HG02642 (cell line): ENCODE data around the gene LLGL1.

Experiments
- ATAC-seq: cut with Tn5 transposase; IDR thresholded peaks from one replicate; pipeline ENCODE4 v1.9.1; 2021; ENCODE audit warnings: mild to moderate bottlenecking; ENCODE audit not compliant: unreplicated experiment, poor library complexity

Gene LLGL1

DNA sequence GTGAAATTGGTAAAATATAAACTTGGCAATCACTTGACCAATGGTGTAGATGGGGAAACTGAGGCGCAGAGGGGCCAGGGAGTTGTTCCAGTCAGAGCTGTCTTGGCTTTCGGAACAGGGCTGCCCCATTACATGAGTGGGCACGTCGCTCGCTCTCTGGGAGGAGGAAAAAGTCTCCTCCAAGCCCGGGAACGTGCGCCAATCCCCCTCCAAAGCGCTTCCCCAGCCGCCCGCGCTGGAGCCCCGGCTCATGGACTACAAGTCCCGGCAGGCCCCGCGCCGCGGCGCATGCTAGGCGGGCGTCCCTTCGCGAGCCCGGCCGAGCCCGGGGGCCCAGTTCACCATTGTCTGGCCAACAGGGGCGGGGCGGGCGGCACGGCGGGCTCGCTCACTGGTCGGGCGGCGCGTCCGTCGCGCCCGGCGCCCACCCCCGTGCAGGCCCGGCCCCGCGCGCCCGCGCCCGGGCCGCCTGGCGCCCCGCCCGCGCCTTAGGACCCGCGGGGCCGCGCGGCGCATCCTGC is at the start of gene LLGL1:
Gene LLGL1, plus strand, starts transcription at position 515 of the 521 bp plus-strand sequence. CDS start 48 bp downstream, outside the sequence.
- peak; percentile 89 for ATAC-seq

DNA sequence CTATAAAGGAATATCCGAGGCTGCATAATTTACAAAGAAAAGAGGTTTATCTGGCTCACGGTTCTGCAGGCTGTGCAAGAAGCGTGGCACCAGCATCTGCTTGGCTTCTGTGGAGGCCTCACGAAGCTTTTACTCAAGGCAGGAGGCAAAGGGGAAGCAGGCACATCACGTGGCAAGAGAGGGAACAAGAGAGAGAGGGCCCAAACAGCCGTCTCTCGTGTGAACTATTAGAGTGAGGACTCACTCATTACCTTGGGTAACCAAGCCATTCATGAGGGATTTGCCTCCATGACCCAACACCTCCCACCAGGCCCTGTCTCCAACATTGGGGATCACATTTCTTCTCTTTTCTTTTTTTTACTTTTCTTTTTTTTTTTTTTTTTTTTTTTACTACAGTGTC is 49.3 kb upstream of the LLGL1 start:
- ATAC-seq = no peak

DNA sequence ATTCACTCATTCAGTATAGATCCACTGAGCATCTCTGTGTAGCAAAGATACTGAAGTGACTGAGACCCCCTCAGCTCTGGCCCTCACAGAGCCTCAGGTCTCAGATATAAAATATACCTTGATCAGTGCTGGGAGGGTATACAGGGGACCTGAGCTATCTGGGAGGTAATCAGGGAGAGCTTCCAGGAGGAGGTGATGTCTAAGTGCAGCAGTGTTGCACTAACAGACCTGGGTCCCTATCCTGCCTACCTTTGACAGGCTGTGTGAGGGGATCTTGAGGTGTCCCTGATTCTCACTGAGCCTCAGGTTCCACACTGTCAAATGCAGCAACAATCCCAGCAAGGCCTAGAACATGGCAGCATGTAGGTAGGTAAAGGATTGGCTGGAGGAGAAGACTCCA is 48.3 kb upstream of the LLGL1 start:
- no peak for ATAC-seq

DNA sequence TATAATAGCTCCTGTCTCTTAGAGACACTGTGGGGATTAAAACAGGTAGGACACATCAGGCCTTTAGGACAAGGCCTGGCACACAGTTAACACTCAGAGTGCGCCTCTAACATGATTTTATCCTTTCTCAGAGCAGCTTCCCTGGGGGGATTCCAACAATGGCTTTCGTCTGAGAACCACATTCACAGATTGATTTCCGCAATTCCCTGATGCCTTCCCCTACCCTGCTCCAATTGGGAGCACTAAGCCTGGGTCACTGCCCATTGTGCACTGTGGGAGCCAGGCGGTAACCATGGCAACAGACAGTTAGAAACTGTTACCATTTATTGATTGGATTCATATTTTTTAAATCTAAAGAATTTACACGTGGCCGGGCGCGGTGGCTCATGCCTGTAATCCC is 47.7 kb upstream of the LLGL1 start:
- ATAC-seq = no peak

DNA sequence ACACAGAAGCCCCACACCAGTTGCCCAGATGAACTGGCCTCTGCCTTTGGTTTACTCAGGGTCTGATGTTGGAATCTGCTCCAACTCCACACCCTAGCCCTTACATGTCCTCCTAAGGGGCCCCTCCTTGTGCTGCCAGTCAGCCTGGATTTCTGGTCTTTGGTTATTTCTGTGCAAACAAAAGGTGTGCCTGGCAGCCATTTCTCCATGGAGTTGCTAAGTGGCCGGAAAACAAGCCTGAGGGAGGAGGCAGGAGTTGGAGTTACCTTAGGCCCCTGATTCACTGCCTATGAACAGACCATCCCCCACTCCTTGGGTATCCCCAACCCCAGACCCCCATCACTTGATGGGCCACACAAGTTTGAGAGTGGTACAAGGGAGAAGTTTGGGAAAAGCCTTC is 46.2 kb upstream of the LLGL1 start:
- ATAC-seq = no peak

DNA sequence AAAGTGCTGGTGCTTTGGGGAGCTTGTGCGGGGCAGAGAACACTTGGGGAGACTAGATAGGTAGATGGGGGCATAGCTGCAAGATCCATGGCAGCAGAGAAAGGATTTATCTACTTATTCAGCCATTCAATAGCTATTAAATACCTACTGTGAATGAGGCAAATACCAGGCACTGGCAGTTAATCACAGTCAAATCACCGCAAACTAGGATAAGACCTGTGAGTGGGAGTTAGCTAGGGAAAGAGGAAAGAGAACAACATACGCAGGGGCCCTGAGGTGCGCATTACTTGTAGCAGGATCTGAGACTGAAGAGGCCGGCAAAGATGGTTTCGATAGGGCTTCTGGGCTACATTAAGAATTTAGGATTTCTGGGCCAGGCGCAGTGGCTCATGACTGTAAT is 45.6 kb upstream of the LLGL1 start:
- ATAC-seq = no peak

DNA sequence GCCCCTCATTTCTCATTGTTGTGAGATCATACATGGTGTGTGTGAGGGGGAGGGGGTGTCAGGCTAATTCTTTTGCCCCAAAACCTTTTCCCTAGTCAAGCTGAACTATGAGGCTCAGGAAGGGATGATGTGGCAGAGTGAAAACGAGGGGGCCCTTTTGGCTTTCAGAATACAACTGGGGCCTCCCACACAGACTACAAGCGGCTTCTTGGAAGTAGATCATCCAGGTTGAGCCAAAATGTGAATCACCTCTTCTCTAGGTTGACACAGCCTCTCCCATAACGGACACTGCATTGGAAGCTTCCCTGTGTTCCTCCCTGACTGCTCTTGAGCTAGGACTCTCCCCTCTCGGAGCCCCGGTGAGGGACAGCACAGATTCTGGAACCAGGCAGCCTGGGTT is 44.1 kb upstream of the LLGL1 start:
- ATAC-seq = no peak

DNA sequence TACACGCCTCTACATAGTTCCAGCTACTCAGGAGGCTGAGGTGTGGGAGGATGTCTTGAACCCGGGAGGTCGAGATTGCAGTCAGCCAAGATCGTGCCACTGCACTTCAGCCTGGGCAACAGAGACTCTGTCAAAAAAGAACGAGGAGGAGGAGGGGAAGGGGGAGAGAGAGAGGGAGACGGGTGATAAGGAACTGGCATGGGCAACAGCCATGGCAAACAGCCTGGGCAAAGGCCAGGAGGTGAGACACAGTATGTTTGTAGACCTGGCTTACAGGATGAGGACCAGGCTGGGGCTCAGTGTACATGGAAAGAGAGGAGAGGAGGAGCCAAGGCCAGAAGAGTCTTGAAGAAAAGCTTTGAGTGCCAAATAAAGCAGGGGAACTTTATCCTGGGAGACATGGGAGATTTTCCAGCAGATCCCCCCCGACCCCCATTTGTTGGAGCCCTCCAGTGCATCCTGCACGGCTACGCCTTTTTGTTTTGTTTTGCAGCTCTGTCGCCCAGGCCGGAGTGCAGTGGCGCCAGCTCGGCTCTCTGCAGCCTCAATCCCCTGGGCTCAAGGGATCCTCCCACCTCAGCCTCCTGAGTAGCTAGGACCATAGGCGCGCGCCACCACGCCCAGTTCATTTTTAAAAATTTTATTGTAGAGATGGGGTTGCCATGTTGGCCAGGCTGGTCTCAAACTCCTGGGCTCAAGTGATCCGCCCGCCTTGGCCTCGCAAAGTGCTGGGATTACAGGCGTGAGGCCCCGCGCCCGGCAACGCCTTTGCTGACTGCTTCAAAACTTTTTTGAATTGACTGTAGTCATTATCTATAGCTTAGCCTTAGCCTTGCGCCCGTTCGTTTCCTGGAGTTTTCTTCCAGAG is 43.1 kb upstream of the LLGL1 start:
- no peak for ATAC-seq

DNA sequence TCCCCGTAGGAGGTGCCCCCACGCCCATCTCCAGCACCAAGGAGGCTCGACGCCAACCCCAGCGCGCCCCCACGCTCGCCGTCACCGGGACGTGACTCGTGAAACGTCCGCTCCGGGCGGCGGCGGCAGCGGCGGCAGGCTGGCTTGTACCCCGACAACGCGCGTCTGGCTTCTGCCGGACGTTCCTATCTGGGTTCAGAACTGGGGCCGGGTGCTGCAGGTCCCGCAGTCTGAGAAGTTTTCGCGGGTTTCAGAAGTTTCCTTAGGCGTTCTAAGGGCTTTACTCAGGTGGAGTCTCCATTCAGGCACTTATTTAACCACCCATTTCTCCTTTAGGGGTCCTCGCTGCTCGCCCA is 42.5 kb upstream of the LLGL1 start:
- ATAC-seq = peak; percentile 50

DNA sequence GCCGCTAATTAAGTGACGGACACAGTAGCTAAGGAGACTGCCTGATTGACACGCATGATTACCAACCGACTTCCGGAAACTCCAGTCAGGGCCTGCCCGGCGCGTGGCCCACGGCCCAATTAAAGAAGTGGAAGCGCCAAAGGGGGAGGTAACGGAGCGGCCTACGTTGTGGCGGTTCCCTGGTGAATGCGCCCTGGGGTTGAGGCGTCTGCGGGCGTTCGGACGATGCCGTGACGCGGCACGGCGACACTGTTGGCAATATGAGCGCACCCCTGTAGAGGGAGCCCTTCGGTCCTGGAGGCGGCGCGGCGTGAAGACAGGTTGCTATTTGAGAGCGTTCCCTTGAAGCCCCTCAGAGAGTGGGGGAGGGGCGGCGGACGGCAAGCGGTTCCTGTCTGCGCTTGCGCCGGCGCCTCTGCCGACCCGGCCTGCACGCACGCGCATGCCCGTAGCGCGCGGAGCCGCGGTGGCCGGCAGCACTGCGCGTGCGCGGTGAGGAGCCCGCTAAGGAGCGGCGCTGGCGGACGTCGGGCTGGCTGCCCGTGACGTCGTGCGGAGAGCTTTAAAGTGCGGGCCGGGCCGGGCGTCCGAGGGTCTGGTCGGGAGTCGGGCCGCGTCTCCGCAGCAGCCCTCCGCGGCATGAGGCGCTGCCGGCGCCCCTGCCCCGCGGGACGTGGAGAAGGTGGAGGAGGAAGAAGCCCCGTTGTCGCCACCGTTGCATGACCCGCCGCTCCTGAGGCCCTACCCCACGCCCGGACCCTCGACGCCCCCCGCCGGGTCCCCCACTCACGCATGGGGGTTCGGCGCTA is 41.9 kb upstream of the LLGL1 start, which contains the start of gene ALKBH5:
Gene ALKBH5, plus strand, starts transcription at position 495 of the 809 bp plus-strand sequence. CDS start 416 bp downstream, outside the sequence.
- peak; percentile 84 for ATAC-seq

DNA sequence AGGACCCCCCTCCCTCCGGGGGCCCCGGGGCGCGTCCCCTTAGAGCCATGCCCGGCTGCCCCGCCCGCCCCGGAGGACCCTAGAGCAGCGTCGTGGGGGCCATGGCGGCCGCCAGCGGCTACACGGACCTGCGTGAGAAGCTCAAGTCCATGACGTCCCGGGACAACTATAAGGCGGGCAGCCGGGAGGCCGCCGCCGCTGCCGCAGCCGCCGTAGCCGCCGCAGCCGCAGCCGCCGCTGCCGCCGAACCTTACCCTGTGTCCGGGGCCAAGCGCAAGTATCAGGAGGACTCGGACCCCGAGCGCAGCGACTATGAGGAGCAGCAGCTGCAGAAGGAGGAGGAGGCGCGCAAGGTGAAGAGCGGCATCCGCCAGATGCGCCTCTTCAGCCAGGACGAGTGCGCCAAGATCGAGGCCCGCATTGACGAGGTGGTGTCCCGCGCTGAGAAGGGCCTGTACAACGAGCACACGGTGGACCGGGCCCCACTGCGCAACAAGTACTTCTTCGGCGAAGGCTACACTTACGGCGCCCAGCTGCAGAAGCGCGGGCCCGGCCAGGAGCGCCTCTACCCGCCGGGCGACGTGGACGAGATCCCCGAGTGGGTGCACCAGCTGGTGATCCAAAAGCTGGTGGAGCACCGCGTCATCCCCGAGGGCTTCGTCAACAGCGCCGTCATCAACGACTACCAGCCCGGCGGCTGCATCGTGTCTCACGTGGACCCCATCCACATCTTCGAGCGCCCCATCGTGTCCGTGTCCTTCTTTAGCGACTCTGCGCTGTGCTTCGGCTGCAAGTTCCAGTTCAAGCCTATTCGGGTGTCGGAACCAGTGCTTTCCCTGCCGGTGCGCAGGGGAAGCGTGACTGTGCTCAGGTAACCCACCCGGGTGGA is 41.0 kb upstream of the LLGL1 start:
- ATAC-seq = peak; percentile 18

DNA sequence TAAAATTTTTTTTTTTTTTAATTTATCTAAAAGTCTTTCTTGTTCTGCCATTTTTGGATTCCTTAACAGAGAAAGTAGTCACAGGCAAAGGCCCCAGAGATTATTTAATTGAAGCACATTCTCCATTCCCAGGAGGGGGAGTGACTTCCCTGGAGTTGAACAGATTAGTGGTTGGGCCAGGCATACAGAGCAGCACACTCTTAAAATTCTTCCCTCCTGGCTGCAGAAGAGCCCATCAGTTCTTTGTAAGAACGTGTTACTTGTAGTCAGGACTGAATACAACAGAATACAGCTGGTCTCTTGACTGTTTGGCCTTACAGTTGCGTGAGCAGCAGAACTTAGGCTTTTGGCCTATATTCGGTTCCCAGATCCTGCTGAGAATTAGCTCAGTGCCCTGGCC is 40.0 kb upstream of the LLGL1 start:
- ATAC-seq = no peak

DNA sequence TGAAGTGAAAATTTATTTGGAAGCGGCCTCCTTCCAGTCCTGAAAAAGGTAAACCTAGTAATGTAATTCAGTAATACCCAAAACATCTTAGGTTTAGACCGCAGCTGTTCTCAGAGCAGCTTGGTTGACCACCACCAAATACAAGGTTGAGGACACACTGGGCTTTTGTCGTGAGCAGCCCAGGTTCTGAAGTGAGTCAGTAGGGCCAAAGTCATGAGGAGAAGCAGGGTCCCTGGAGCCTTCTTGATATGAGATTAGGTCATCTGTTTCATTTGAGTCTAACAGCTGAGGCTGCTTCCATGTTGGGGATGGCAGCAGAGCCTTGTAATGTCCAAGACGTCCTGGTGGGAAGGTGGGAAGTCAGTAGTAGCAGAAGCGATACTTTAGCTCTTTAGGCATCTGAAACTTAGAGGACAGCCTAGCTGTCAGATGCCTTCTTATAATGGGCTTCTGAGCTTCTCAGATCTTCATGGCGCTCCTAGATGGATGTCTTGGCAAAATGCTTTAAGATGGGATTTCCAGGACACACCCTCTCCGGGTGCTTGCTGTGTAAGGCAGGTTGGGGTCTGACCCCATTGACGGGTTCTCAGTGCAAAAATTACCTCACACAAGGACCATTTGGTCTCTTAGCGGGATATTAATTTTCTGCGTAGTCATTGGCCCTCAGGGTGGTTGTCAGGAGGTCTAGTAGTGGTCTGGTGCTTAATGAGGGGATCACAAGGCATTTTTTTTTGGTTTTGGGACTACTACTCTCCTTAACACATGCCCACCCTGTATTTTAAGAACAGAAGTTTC is 39.4 kb upstream of the LLGL1 start:
- ATAC-seq = no peak

DNA sequence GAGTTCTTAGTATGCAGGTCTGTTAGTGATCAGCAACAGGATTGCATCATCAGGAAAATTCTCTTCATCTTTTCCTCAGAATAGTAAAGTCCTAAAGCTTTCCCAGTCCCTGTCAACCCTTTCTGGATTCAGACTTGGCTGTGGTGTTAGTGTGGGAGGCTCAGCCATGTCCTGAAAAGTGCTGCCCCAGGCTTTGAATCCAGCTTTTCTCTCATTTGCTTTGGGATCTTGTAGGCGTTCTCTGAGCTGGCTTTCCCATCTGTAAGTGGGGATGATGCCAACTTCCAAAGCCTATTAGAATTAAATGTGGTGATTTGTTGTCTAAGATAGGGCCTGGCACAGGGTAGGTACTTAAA is 38.8 kb upstream of the LLGL1 start:
- ATAC-seq = no peak

DNA sequence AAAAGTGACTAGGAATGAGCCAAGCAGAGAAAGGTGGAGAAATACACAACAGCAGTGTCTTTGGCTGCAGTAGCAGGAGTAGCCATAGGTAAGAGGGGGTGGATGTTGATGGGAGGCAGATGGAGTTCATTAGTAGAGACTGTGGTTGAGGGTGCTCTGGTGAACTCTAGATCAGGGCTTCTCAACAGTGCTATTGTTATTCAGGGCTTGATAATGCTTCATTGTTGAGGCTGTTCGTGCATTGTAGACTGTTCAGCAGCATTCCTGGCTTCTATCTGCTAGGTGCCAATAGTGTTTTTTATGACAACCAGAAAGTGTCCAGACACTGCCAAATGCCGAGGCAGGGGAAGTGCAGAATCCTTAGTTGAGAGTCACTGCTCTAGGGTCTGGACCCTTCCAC is 38.2 kb upstream of the LLGL1 start:
- no peak for ATAC-seq

DNA sequence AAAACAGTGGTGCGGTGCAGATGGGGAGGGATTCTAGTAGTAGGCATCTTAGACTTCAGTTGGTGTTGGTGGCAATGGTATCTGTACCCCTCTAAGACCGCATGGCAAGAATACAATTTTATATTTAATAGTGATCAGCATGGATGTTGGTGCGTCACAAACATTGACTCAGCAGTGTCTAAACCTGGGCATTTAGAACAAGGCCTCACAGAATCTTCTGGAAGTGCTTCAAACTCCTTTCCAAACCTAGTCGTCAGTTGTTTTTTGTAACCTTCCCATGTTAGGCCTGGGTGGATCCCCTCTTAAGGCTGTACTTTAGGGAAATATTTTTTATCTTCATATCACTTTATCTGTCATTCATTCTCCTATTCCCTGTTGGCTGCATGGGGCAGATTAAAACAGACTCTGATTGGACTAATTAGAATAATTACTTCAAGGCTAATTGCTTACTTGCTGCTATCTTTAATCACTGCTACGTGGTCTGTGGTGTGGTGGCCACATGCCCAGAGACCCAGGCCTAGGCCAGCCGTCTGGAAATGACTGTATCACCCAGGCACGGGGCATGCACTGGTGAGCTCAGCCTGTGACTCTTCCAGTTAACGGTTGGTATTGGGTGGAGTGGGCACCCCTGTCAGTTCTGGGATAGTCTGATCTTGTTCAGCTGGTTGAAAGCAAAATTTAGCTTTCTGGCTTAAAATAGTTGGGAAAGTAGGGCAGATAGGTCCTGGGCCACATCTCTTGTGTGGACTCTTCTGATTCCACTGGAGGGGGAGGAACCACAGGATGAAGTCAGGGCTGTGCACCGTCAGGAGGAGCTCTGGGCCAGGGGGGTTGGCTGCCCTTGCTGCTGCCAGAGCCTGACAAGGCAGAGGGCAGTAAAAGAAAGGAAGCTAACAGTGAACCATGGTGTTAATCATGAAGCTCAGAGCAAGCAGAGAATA is 37.3 kb upstream of the LLGL1 start:
- no peak for ATAC-seq

DNA sequence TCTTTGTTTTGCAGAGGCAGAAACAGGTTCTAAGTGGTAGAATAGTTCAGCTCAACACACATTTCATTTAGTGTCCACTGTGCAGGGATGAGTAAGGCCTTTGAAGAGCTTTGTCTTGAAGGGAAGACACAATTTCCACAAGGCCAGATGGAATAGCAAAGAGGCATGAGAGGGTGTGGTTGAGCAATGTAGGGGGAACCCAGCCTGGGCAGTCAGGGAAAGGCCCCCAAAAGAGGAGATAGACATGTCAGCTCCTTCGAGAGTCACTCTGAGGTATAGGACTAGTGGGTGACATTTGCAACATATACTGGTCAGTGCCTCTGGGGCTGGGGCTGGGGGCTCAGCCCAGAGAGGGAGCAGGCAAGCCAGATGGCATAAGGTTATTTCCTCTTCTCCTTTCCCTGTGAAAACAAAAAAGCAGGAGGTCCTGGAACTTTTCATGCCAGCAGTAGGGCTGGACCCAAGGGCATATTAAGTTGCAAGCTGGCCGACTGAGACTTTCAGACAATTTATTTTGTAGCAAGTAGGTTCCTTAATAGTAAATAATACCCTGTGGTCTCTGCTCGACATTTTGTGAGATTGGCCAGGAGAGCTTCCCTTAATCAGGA is 34.7 kb upstream of the LLGL1 start:
- ATAC-seq = no peak

DNA sequence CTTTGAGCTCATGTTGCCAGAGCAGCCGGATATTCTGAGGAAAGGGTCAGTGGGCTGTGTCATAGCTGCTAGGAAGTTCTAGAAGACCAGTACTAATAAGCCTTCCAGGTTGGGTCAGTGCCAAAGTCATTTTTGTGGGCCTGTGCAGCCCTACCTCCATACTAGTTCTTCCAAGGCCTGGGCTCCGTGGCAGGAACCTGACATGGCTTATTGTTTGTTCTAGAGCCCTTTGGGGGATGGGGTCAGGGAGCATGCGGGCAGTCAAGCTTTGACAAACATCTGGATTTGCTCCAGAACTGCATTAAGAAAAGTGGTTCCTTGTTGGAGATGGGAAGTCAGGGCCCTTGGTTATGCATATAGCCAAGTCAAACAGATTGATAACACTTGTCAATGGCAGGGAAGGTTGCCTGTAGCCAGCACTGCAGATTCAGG is 34.2 kb upstream of the LLGL1 start:
- no peak for ATAC-seq
